Panc1 (cell line): ENCODE results near the gene SH3TC2. TPM values are rescaled to one million over a fixed set of nuclear protein-coding genes. Genes with fewer than 3 reads are reported as not detected.

Source experiments
- ATAC-seq: fragments of 200-7000 bp; cut with Tn5 transposase; 2 replicates; pipeline ENCODE4 v1.9.1; 2020; ENCODE audit warnings: mild to moderate bottlenecking, moderate library complexity
- BruUV-seq: library from RNA; stranded (reverse); fragments of 400-500 nt; replicated peaks from 2 replicates; lab custom pipeline; 2021; lab: Mats Ljungman, UMichigan
- CTCF ChIA-PET: fragments of 300-600 bp; sonication (Branson Sonifier 250); formaldehyde crosslinking; loops from one replicate; lab custom pipeline; 2022; ENCODE audit warnings: antibody characterized with exemption; lab: Charles Lee
- POLR2A ChIA-PET: fragments of 300-600 bp; sonication (Branson Sonifier 250); formaldehyde crosslinking; loops from one replicate; lab custom pipeline; 2022; ENCODE audit warnings: antibody characterized with exemption; lab: Charles Lee
- DNase-seq: peaks from one replicate; pipeline ENCODE4 v3.0.0-alpha.2; 2010; ENCODE audit warnings: low read depth, low spot score
- H3K27ac ChIP-seq: 2 replicates; pipeline ENCODE4 v1.5.1; 2011; ENCODE audit warnings: mild to moderate bottlenecking, low read length, inconsistent platforms
- H3K27me3 ChIP-seq: fragments of 200-500 bp; sonication (Bioruptor generic); 2 replicates; pipeline ENCODE4 v1.6.0; 2014; ENCODE audit warnings: low read length, inconsistent platforms; ENCODE audit not compliant: control insufficient read depth, insufficient read depth
- H3K36me3 ChIP-seq: fragments of 200-500 bp; sonication (Bioruptor generic); 2 replicates; pipeline ENCODE4 v1.5.1; 2014; ENCODE audit warnings: inconsistent platforms, mild to moderate bottlenecking, low read length, moderate library complexity; ENCODE audit not compliant: control insufficient read depth, insufficient read depth
- H3K4me1 ChIP-seq: 2 replicates; pipeline ENCODE4 v1.5.1; 2011; ENCODE audit warnings: inconsistent platforms, mild to moderate bottlenecking, low read length, moderate library complexity; ENCODE audit not compliant: control insufficient read depth, insufficient read depth
- H3K4me3 ChIP-seq, 2 experiments: 2 replicates each; pipeline ENCODE4 v1.5.1; 2011 to 2012; ENCODE audit warnings: low read depth in 2 of 2, low read length in 2 of 2, mild to moderate bottlenecking in 2 of 2, inconsistent platforms in 1 of 2, moderate library complexity in 1 of 2
- H3K9me3 ChIP-seq: fragments of 200-500 bp; sonication (Bioruptor generic); 2 replicates; pipeline ENCODE4 v1.5.1; 2014; ENCODE audit warnings: low read depth, mild to moderate bottlenecking, inconsistent platforms, low read length, moderate library complexity; ENCODE audit not compliant: control insufficient read depth, insufficient read depth
- CTCF ChIP-seq: fragments of 450-650 bp; IDR thresholded peaks from 2 replicates; pipeline ENCODE4 v1.5.1; 2017; ENCODE audit warnings: mild to moderate bottlenecking
- POLR2AphosphoS5 ChIP-seq: IDR thresholded peaks from 2 replicates; pipeline ENCODE4 v1.6.1; 2012; ENCODE audit warnings: mild to moderate bottlenecking, low read depth, low read length, moderate library complexity
- SIN3A ChIP-seq: IDR thresholded peaks from 2 replicates; pipeline ENCODE4 v1.6.1; 2012; ENCODE audit warnings: low read depth, mild to moderate bottlenecking, low read length, moderate library complexity, borderline replicate concordance; ENCODE audit not compliant: insufficient read depth
- TCF7L2 ChIP-seq: IDR thresholded peaks from 2 replicates; pipeline ENCODE4 v1.6.1; 2011; ENCODE audit warnings: mild to moderate bottlenecking, low read depth, low read length, inconsistent platforms
- in situ Hi-C: cut with HindIII; loops from 2 replicates; pipeline ENCODE4 v1.10.0; 2016; ENCODE audit warnings: low sequenced_read_pairs, low pct_unique_long_range_greater_than_20kb
- intact Hi-C: fragments of 100-400 bp; cut with micrococcal nuclease; formaldehyde crosslinking; loops from one replicate; pipeline ENCODE4 v1.10.0; 2022; ENCODE audit not compliant: unreplicated experiment
- total RNA-seq: library from RNA; stranded (reverse); gene quantifications from one replicate; pipeline ENCODE4 v1.2.1, GENCODE V29; 2021; ENCODE audit not compliant: unreplicated experiment
- TF ChIP-seq, protein P1 (sequence below), 2 experiments: IDR thresholded peaks; 2 replicates each; pipeline ENCODE4 v1.6.1; 2011 to 2012; ENCODE audit warnings: low read depth in 2 of 2, control low read depth in 1 of 2, low read length in 1 of 2, mild to moderate bottlenecking in 1 of 2, moderate library complexity in 1 of 2; ENCODE audit not compliant: insufficient read depth in 1 of 2

SH3TC2 gene
- total RNA-seq, 1 experiment from 2014 or later = 0.33 TPM

- H3K4me3 ChIP-seq = no peak overlapping the region
- no peaks in the 10 kb centered on the region for H3K9me3 ChIP-seq
- no peaks in the 10 kb centered on the region for H3K36me3 ChIP-seq
- peaks cover 7% of the 10 kb centered on the region; the same call in 1 of the 2 replicates for H3K4me1 ChIP-seq
- in situ Hi-C loops = no loop called here
- intact Hi-C loops = no loop called here
- no peak for TF ChIP-seq CTCF
- TF ChIP-seq, protein P1, sequence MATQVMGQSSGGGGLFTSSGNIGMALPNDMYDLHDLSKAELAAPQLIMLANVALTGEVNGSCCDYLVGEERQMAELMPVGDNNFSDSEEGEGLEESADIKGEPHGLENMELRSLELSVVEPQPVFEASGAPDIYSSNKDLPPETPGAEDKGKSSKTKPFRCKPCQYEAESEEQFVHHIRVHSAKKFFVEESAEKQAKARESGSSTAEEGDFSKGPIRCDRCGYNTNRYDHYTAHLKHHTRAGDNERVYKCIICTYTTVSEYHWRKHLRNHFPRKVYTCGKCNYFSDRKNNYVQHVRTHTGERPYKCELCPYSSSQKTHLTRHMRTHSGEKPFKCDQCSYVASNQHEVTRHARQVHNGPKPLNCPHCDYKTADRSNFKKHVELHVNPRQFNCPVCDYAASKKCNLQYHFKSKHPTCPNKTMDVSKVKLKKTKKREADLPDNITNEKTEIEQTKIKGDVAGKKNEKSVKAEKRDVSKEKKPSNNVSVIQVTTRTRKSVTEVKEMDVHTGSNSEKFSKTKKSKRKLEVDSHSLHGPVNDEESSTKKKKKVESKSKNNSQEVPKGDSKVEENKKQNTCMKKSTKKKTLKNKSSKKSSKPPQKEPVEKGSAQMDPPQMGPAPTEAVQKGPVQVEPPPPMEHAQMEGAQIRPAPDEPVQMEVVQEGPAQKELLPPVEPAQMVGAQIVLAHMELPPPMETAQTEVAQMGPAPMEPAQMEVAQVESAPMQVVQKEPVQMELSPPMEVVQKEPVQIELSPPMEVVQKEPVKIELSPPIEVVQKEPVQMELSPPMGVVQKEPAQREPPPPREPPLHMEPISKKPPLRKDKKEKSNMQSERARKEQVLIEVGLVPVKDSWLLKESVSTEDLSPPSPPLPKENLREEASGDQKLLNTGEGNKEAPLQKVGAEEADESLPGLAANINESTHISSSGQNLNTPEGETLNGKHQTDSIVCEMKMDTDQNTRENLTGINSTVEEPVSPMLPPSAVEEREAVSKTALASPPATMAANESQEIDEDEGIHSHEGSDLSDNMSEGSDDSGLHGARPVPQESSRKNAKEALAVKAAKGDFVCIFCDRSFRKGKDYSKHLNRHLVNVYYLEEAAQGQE (IDR thresholded peaks at IDR 0.05; ENCODE audit: insufficient read depth in 1 of 2, low read depth in 2 of 2, low read length in 1 of 2) = no peak
- TF ChIP-seq TCF7L2 = no peak
- no peak for TF ChIP-seq POLR2AphosphoS5
- no peak for TF ChIP-seq SIN3A
- BruUV-seq = no TSS peak
- CTCF ChIA-PET = no interaction called here
- no peak for DNase-seq
- no peak overlapping the region; the same call in 1 of the 2 replicates for H3K27ac ChIP-seq
- peak; percentile 79 for ATAC-seq
- H3K27me3 ChIP-seq = no peaks in the 10 kb centered on the region
- POLR2A ChIA-PET = no interaction called here
Observed at GRCh38 chr5:149062371-149063016, 368 bp downstream of the SH3TC2 start.

- no peak for ATAC-seq
- Histone ChIP-seq H3K36me3 (no peaks in the 10 kb centered on the region), H3K27ac (no peak overlapping the region), H3K4me3 (no peak overlapping the region), H3K27me3 (no peaks in the 10 kb centered on the region), H3K9me3 (no peaks in the 10 kb centered on the region), H3K4me1 (peaks cover 7% of the 10 kb centered on the region; the same call in 1 of the 2 replicates)
- no peak for DNase-seq
- intact Hi-C loops = no loop called here
- CTCF ChIA-PET = interaction anchor here (0.5 kb wide), 1 partner anchor 197 kb away, joined by 3 read pairs; no protein-coding TSS in a partner anchor
- BruUV-seq = no TSS peak
- POLR2A ChIA-PET = no interaction called here
- in situ Hi-C loops = no loop called here
- TF ChIP-seq CTCF (no peak), SIN3A (no peak), TCF7L2 (no peak), POLR2AphosphoS5 (no peak)
- TF ChIP-seq, protein P1 (IDR thresholded peaks at IDR 0.05; ENCODE audit: insufficient read depth in 1 of 2, low read depth in 2 of 2, low read length in 1 of 2) = no peak
Observed at GRCh38 chr5:149061341-149061740, 1.5 kb downstream of the SH3TC2 start.
